ENCODE data around the gene FHL2.

DNA sequence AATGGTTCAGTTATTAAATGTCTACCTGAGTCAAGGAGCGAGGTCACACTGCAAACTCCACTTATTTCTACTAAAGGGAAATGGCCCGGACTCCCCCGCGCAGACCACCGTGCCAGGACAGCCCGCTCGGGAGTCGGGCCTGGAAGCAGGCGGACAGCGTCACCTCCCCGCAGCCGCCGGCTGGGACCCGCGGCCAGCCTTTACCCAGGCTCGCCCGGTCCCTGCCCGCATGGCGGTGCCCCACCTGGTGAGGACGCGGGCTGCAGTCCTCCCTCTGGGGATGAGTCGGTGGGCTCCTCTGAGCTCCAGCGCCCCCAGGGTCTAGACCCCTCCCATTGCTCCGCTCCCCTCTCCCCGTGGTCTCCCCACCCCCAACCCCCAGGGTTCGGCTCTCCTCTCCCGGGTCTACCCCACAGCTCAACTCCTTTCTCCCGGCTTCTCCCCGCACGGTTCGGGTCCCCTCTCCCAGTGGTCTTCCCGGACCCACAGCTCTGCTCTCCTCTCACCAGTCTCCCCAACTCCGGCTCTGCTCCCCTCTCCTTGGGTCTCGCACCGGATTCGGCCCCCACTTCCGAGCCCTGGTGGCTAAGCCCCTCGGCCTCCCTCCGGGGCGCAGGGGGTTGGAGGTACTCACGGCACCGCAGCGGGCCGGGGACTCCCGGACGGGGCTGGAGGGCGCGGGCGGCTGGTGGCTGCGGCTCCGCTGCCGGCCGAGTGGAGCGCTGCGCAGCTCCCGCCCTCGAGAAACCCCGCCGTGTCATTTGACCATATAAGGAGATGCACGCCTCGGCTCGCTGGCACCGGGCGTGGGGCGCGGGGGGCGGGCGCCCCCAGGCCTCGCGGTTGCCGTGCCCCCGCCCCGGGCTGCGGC, at the start of gene FHL2:
- TF ChIP-seq POLR2A (IDR thresholded peaks at IDR 0.05), result peak; percentile 81
- TF ChIP-seq, protein P1, sequence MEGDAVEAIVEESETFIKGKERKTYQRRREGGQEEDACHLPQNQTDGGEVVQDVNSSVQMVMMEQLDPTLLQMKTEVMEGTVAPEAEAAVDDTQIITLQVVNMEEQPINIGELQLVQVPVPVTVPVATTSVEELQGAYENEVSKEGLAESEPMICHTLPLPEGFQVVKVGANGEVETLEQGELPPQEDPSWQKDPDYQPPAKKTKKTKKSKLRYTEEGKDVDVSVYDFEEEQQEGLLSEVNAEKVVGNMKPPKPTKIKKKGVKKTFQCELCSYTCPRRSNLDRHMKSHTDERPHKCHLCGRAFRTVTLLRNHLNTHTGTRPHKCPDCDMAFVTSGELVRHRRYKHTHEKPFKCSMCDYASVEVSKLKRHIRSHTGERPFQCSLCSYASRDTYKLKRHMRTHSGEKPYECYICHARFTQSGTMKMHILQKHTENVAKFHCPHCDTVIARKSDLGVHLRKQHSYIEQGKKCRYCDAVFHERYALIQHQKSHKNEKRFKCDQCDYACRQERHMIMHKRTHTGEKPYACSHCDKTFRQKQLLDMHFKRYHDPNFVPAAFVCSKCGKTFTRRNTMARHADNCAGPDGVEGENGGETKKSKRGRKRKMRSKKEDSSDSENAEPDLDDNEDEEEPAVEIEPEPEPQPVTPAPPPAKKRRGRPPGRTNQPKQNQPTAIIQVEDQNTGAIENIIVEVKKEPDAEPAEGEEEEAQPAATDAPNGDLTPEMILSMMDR (IDR thresholded peaks at IDR 0.05), result peak in 2 of 3 donors; percentile 48 to 72
- no peak for TF ChIP-seq EP300 (IDR thresholded peaks at IDR 0.05)
